Measurements from ENCODE around the gene CDC42BPA. TPM values are rescaled to one million over a fixed set of nuclear protein-coding genes. Genes with fewer than 3 reads are reported as not detected.

CDC42BPA gene
- total and polyA plus RNA-seq, 9 of the 15 experiments (the other 6 are each of a cell fraction or from before 2014, with no cell fraction given) = 8.0 to 77.5 (median 52.1) TPM

DNA sequence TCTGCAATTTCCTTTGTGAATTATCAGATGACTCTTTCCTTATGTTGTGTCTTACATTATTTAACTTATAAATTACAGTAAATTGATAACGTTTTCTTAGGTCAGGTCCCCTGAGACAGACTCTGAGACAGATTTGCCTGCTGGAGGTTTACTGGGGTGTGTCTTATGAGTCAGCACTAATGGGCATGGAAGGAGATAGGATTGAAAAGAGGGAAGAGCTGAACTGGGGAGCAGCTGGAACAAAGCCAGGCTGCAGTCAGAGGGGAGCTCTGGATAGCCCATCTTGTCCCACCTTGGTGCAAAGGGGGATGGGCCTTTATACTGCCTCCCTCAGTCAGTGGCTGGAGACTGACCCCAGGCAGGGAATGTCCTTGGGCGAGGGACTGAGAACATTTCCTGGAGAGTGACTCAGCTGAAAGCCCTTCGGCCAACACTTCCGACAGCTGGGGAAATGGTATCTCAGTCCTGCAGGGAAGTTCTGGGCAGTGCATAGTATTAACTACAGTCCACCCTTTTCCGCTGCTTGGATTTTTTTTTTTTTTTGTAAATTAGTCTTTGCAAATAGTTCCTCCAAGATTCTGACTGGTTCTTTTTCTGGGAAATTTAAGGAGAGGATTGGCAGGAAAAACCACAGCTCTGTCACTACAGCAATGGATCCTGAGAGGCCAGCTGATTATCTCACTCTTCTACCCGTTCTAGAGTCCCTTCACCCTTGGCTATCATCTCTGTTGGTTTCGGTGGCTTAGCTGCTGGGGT, 39.1 kb upstream of the CDC42BPA start (continued):
- TF ChIP-seq, protein P1, sequence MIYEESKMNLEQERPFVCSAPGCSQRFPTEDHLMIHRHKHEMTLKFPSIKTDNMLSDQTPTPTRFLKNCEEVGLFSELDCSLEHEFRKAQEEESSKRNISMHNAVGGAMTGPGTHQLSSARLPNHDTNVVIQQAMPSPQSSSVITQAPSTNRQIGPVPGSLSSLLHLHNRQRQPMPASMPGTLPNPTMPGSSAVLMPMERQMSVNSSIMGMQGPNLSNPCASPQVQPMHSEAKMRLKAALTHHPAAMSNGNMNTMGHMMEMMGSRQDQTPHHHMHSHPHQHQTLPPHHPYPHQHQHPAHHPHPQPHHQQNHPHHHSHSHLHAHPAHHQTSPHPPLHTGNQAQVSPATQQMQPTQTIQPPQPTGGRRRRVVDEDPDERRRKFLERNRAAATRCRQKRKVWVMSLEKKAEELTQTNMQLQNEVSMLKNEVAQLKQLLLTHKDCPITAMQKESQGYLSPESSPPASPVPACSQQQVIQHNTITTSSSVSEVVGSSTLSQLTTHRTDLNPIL (CRISPR knock-in tag; IDR thresholded peaks at IDR 0.05) = no peak
- peak; percentile 84 for TF ChIP-seq STAT5A (IDR thresholded peaks at IDR 0.05; ENCODE audit: borderline replicate concordance, low read length)
- peak; percentile 97 for TF ChIP-seq ARID1B (IDR thresholded peaks at IDR 0.05)
- TF ChIP-seq HCFC1 (IDR thresholded peaks at IDR 0.05; ENCODE audit: low read depth, low read length) = no peak
- peak; percentile 95 for TF ChIP-seq MTA3 (IDR thresholded peaks at IDR 0.05; ENCODE audit: borderline replicate concordance)
- peak; percentile 46 for TF ChIP-seq POLR2A (conservative IDR thresholded peaks at IDR 0.05)
- TF ChIP-seq KLF13 (tag; IDR thresholded peaks at IDR 0.05; ENCODE audit: borderline replicate concordance, low read depth) = peak; percentile 48; the same call in 1 of the 2 replicates
- TF ChIP-seq ZBTB17 (CRISPR knock-in tag; IDR thresholded peaks at IDR 0.05) = 0 out of 2 replicates have a peak, but pooled peaks have one; percentile 55
- no peak for TF ChIP-seq MCM3 (IDR thresholded peaks at IDR 0.05)
- TF ChIP-seq IRF2 (CRISPR knock-in tag; IDR thresholded peaks at IDR 0.05) = no peak
- TF ChIP-seq HNRNPL (IDR thresholded peaks at IDR 0.05; ENCODE audit: low read depth, low read length) = 0 out of 2 replicates have a peak, but pooled peaks have one; percentile 31
- peak; percentile 96 for TF ChIP-seq HDAC2 (IDR thresholded peaks at IDR 0.05)
- TF ChIP-seq SREBF1 (IDR thresholded peaks at IDR 0.05; ENCODE audit: borderline replicate concordance, low read depth, low read length) = no peak
- TF ChIP-seq HLTF (IDR thresholded peaks at IDR 0.05) = peak; percentile 36; the same call in 1 of the 2 replicates
- TF ChIP-seq SP1 (CRISPR knock-in tag; IDR thresholded peaks at IDR 0.05) = no peak
- no peak for TF ChIP-seq NR4A1 (CRISPR knock-in tag; IDR thresholded peaks at IDR 0.05)
- TF ChIP-seq NR4A1 (tag; IDR thresholded peaks at IDR 0.05) = peak; percentile 26; the same call in 1 of the 2 replicates
- TF ChIP-seq, protein P2, sequence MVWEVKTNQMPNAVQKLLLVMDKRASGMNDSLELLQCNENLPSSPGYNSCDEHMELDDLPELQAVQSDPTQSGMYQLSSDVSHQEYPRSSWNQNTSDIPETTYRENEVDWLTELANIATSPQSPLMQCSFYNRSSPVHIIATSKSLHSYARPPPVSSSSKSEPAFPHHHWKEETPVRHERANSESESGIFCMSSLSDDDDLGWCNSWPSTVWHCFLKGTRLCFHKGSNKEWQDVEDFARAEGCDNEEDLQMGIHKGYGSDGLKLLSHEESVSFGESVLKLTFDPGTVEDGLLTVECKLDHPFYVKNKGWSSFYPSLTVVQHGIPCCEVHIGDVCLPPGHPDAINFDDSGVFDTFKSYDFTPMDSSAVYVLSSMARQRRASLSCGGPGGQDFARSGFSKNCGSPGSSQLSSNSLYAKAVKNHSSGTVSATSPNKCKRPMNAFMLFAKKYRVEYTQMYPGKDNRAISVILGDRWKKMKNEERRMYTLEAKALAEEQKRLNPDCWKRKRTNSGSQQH (CRISPR knock-in tag; IDR thresholded peaks at IDR 0.05) = no peak
- TF ChIP-seq CSDE1 (IDR thresholded peaks at IDR 0.05) = no peak
- TF ChIP-seq GTF2A2 (tag; IDR thresholded peaks at IDR 0.05) = no peak
- peak; percentile 86 for TF ChIP-seq NCOR1 (IDR thresholded peaks at IDR 0.05)
- TF ChIP-seq, protein P3, sequence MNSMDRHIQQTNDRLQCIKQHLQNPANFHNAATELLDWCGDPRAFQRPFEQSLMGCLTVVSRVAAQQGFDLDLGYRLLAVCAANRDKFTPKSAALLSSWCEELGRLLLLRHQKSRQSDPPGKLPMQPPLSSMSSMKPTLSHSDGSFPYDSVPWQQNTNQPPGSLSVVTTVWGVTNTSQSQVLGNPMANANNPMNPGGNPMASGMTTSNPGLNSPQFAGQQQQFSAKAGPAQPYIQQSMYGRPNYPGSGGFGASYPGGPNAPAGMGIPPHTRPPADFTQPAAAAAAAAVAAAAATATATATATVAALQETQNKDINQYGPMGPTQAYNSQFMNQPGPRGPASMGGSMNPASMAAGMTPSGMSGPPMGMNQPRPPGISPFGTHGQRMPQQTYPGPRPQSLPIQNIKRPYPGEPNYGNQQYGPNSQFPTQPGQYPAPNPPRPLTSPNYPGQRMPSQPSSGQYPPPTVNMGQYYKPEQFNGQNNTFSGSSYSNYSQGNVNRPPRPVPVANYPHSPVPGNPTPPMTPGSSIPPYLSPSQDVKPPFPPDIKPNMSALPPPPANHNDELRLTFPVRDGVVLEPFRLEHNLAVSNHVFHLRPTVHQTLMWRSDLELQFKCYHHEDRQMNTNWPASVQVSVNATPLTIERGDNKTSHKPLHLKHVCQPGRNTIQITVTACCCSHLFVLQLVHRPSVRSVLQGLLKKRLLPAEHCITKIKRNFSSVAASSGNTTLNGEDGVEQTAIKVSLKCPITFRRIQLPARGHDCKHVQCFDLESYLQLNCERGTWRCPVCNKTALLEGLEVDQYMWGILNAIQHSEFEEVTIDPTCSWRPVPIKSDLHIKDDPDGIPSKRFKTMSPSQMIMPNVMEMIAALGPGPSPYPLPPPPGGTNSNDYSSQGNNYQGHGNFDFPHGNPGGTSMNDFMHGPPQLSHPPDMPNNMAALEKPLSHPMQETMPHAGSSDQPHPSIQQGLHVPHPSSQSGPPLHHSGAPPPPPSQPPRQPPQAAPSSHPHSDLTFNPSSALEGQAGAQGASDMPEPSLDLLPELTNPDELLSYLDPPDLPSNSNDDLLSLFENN (IDR thresholded peaks at IDR 0.05; ENCODE audit: low read depth in 2 of 2, low read length in 2 of 2) = peak; percentile 25 to 53; a peak in 2 of 4 replicates
- TF ChIP-seq RBM14 (IDR thresholded peaks at IDR 0.05; ENCODE audit: borderline replicate concordance, insufficient read depth, low read depth, low read length) = no peak
- TF ChIP-seq HDGF (IDR thresholded peaks at IDR 0.05) = no peak
- TF ChIP-seq ZNF316 (IDR thresholded peaks at IDR 0.05) = peak; percentile 100
